Astrocyte (in vitro differentiated cells and primary cell): ENCODE measurements around the gene FYCO1. TPM values are rescaled to one million over a fixed set of nuclear protein-coding genes. Genes with fewer than 3 reads are reported as not detected.

Experiments
- DNase-seq: peaks from one replicate; pipeline ENCODE4 v3.0.0-alpha.2; 2010; ENCODE audit warnings: low read depth
- FAIRE-seq: peaks from 2 replicates; lab custom pipeline; 2011; peaks lifted over from hg19 to GRCh38; lab: Jason Lieb, UNC
- H2AFZ ChIP-seq: 2 replicates; pipeline ENCODE4 v1.6.0; 2012; ENCODE audit warnings: low read depth, low read length, inconsistent platforms
- H3K27ac ChIP-seq: 2 replicates; pipeline ENCODE4 v1.5.1; 2011; ENCODE audit warnings: low read depth, low read length, inconsistent platforms
- H3K27me3 ChIP-seq: 2 replicates; pipeline ENCODE4 v1.6.0; 2011; ENCODE audit warnings: low read length, inconsistent platforms; ENCODE audit not compliant: insufficient read depth
- H3K36me3 ChIP-seq: 2 replicates; pipeline ENCODE4 v1.5.1; 2011; ENCODE audit warnings: low read length, inconsistent platforms; ENCODE audit not compliant: insufficient read depth
- H3K4me1 ChIP-seq: 2 replicates; pipeline ENCODE4 v1.5.1; 2011; ENCODE audit warnings: low read length, inconsistent platforms; ENCODE audit not compliant: insufficient read depth
- H3K4me2 ChIP-seq: 2 replicates; pipeline ENCODE4 v1.6.0; 2012; ENCODE audit warnings: low read length, inconsistent platforms
- H3K4me3 ChIP-seq: 2 replicates; pipeline ENCODE4 v1.5.1; 2011; ENCODE audit warnings: low read depth, mild to moderate bottlenecking, low read length, inconsistent platforms; ENCODE audit not compliant: insufficient read depth
- H3K79me2 ChIP-seq: 2 replicates; pipeline ENCODE4 v1.6.0; 2012; ENCODE audit warnings: mild to moderate bottlenecking, low read length, inconsistent platforms; ENCODE audit not compliant: insufficient read depth
- H3K9ac ChIP-seq: 2 replicates; pipeline ENCODE4 v1.6.0; 2012; ENCODE audit warnings: mild to moderate bottlenecking, low read length, inconsistent platforms
- H3K9me3 ChIP-seq: 2 replicates; pipeline ENCODE4 v1.5.1; 2012; ENCODE audit warnings: low read depth, mild to moderate bottlenecking, low read length, inconsistent platforms; ENCODE audit not compliant: insufficient read depth
- H4K20me1 ChIP-seq: 2 replicates; pipeline ENCODE4 v1.6.0; 2012; ENCODE audit warnings: low read length, inconsistent platforms; ENCODE audit not compliant: insufficient read depth
- H3K27ac Mint-ChIP-seq: one replicate; pipeline ENCODE4 v1.8.0; 2021; ENCODE audit warnings: mild to moderate bottlenecking, mixed read lengths; ENCODE audit not compliant: unreplicated experiment
- H3K27me3 Mint-ChIP-seq: one replicate; pipeline ENCODE4 v1.8.0; 2021; ENCODE audit warnings: low read depth, mixed read lengths; ENCODE audit not compliant: unreplicated experiment
- H3K36me3 Mint-ChIP-seq: one replicate; pipeline ENCODE4 v1.8.0; 2021; ENCODE audit warnings: low read depth, mixed read lengths; ENCODE audit not compliant: unreplicated experiment
- H3K4me1 Mint-ChIP-seq: one replicate; pipeline ENCODE4 v1.8.0; 2021; ENCODE audit warnings: low read depth, mixed read lengths; ENCODE audit not compliant: unreplicated experiment
- H3K4me3 Mint-ChIP-seq: one replicate; pipeline ENCODE4 v1.8.0; 2021; ENCODE audit warnings: mild to moderate bottlenecking, moderate library complexity, mixed read lengths; ENCODE audit not compliant: unreplicated experiment
- H3K9me3 Mint-ChIP-seq: one replicate; pipeline ENCODE4 v1.8.0; 2021; ENCODE audit warnings: mild to moderate bottlenecking, mixed read lengths; ENCODE audit not compliant: unreplicated experiment
- CTCF ChIP-seq: IDR thresholded peaks from 2 replicates; pipeline ENCODE4 v1.5.1; 2011; ENCODE audit warnings: low read depth, mild to moderate bottlenecking, inconsistent platforms, low read length, moderate library complexity; ENCODE audit not compliant: insufficient read depth
- EZH2 ChIP-seq: IDR thresholded peaks from 2 replicates; pipeline ENCODE4 v1.6.1; 2012; ENCODE audit warnings: mild to moderate bottlenecking, low read length, inconsistent platforms; ENCODE audit not compliant: insufficient read depth
- total RNA-seq: library from RNA; stranded (reverse); gene quantifications from 2 replicates; pipeline ENCODE4 v1.2.1, GENCODE V29; 2021

FYCO1 gene
- total RNA-seq, 1 donor from 2014 or later: 19.7 TPM

GRCh38 chr3:46020766-46021510 is 25.3 kb upstream of the FYCO1 start:
- no peak overlapping the region for H3K4me3 Mint-ChIP-seq
- no peaks in the 10 kb centered on the region for H3K9me3 ChIP-seq
- no peak overlapping the region for H3K4me3 ChIP-seq
- peaks cover 26% of the 10 kb centered on the region for H3K27me3 Mint-ChIP-seq
- no peaks in the 10 kb centered on the region for H3K79me2 ChIP-seq
- TF ChIP-seq EZH2 (no peak), CTCF (no peak)
- no peak overlapping the region for H3K27ac Mint-ChIP-seq
- no peaks in the 10 kb centered on the region for H3K36me3 Mint-ChIP-seq
- no peaks in the 10 kb centered on the region for H3K4me1 ChIP-seq
- no peak for DNase-seq
- H3K9ac ChIP-seq: no peak overlapping the region
- H4K20me1 ChIP-seq: no peaks in the 10 kb centered on the region
- peaks cover 6% of the 10 kb centered on the region for H3K4me1 Mint-ChIP-seq
- peaks cover 7% of the 10 kb centered on the region for H3K27me3 ChIP-seq
- H3K27ac ChIP-seq: no peak overlapping the region
- no peaks in the 10 kb centered on the region for H3K36me3 ChIP-seq
- H3K9me3 Mint-ChIP-seq: peaks cover 14% of the 10 kb centered on the region
- no peak for FAIRE-seq
- H3K4me2 ChIP-seq: no peak overlapping the region
- no peak overlapping the region for H2AFZ ChIP-seq

- FAIRE-seq (no peak), DNase-seq (no peak)
- Histone ChIP-seq H3K79me2 (no peaks in the 10 kb centered on the region), H3K4me3 (no peak overlapping the region), H3K9me3 (no peaks in the 10 kb centered on the region), H2AFZ (no peak overlapping the region), H3K36me3 (no peaks in the 10 kb centered on the region), H3K4me1 (no peaks in the 10 kb centered on the region), H3K4me2 (no peak overlapping the region), H4K20me1 (no peaks in the 10 kb centered on the region), H3K9ac (no peak overlapping the region), H3K27ac (no peak overlapping the region), H3K27me3 (peaks cover 7% of the 10 kb centered on the region)
- Mint-ChIP-seq H3K27ac (no peak overlapping the region), H3K36me3 (no peaks in the 10 kb centered on the region), H3K4me1 (peaks cover 6% of the 10 kb centered on the region), H3K4me3 (no peak overlapping the region), H3K27me3 (peaks cover 25% of the 10 kb centered on the region), H3K9me3 (peaks cover 14% of the 10 kb centered on the region)
- TF ChIP-seq CTCF: no peak
- TF ChIP-seq EZH2: no peak
Observed at GRCh38 chr3:46019707-46020106, 24.1 kb upstream of the FYCO1 start.

GRCh38 chr3:46017720-46018119 is 22.1 kb upstream of the FYCO1 start:
- Histone ChIP-seq H3K9ac (no peak overlapping the region), H3K27ac (no peak overlapping the region), H4K20me1 (no peaks in the 10 kb centered on the region), H3K27me3 (peaks cover 8% of the 10 kb centered on the region), H3K4me3 (no peak overlapping the region), H3K4me1 (no peaks in the 10 kb centered on the region), H3K79me2 (no peaks in the 10 kb centered on the region), H3K36me3 (no peaks in the 10 kb centered on the region), H3K9me3 (no peaks in the 10 kb centered on the region), H2AFZ (no peak overlapping the region), H3K4me2 (no peak overlapping the region)
- DNase-seq (no peak), FAIRE-seq (no peak)
- TF ChIP-seq CTCF (no peak), EZH2 (no peak)
- H3K27me3 Mint-ChIP-seq: peaks cover 28% of the 10 kb centered on the region
- H3K9me3 Mint-ChIP-seq: peaks cover 14% of the 10 kb centered on the region
- H3K27ac Mint-ChIP-seq: no peak overlapping the region
- H3K4me3 Mint-ChIP-seq: no peak overlapping the region
- peaks cover 2% of the 10 kb centered on the region for H3K36me3 Mint-ChIP-seq
- peaks cover 6% of the 10 kb centered on the region for H3K4me1 Mint-ChIP-seq
